T-helper 1 cell treated with Interleukin-12 subunit alpha and Interleukin-12 subunit beta and Interleukin-4 antibody, amounts not matched to agents 30 μg/mL and 1 μg/mL, for 36 hours (primary cell): ENCODE data around the gene C1orf159.

Experiments
- H3K27ac Mint-ChIP-seq: one replicate; pipeline ENCODE4 v1.8.0; 2021; ENCODE audit warnings: mild to moderate bottlenecking, mixed read lengths
- H3K27me3 Mint-ChIP-seq: one replicate; pipeline ENCODE4 v1.8.0; 2021; ENCODE audit warnings: low read depth, mixed read lengths
- H3K36me3 Mint-ChIP-seq: one replicate; pipeline ENCODE4 v1.8.0; 2021; ENCODE audit warnings: low read depth, mixed read lengths
- H3K4me1 Mint-ChIP-seq: one replicate; pipeline ENCODE4 v1.8.0; 2021; ENCODE audit warnings: low read depth, mixed read lengths
- H3K4me3 Mint-ChIP-seq: one replicate; pipeline ENCODE4 v1.8.0; 2021; ENCODE audit warnings: mild to moderate bottlenecking, moderate library complexity, mixed read lengths
- H3K9me3 Mint-ChIP-seq: one replicate; pipeline ENCODE4 v1.8.0; 2021; ENCODE audit warnings: mixed read lengths

Gene C1orf159

GRCh38 chr1:1052003-1052840 is 63.7 kb downstream of the C1orf159 start:
- H3K4me3 Mint-ChIP-seq, result no peak overlapping the region
- H3K4me1 Mint-ChIP-seq, result no peaks in the 10 kb centered on the region
- no peaks in the 10 kb centered on the region for H3K36me3 Mint-ChIP-seq
- no peaks in the 10 kb centered on the region for H3K9me3 Mint-ChIP-seq
- H3K27me3 Mint-ChIP-seq, result peaks cover 4% of the 10 kb centered on the region
- H3K27ac Mint-ChIP-seq, result no peak overlapping the region

- Mint-ChIP-seq H3K27ac (no peak overlapping the region), H3K9me3 (no peaks in the 10 kb centered on the region), H3K27me3 (no peaks in the 10 kb centered on the region), H3K4me1 (no peaks in the 10 kb centered on the region), H3K36me3 (no peaks in the 10 kb centered on the region), H3K4me3 (no peak overlapping the region)
These were observed 64.6 kb downstream of the C1orf159 start for GRCh38 chr1:1051127-1051810.

GRCh38 chr1:1050577-1051052 is 65.3 kb downstream of the C1orf159 start:
- Mint-ChIP-seq H3K4me3 (no peak overlapping the region), H3K9me3 (no peaks in the 10 kb centered on the region), H3K4me1 (no peaks in the 10 kb centered on the region), H3K36me3 (no peaks in the 10 kb centered on the region), H3K27me3 (no peaks in the 10 kb centered on the region), H3K27ac (no peak overlapping the region)

GRCh38 chr1:1049318-1050165 is 66.3 kb downstream of the C1orf159 start:
- no peaks in the 10 kb centered on the region for H3K27me3 Mint-ChIP-seq

GRCh38 chr1:1048765-1049164 is 67.1 kb downstream of the C1orf159 start:
- Mint-ChIP-seq H3K4me1 (no peaks in the 10 kb centered on the region), H3K4me3 (no peak overlapping the region), H3K9me3 (no peaks in the 10 kb centered on the region), H3K36me3 (no peaks in the 10 kb centered on the region), H3K27me3 (no peaks in the 10 kb centered on the region), H3K27ac (no peak overlapping the region)

More at GRCh38 chr1:1049318-1050165, 66.3 kb downstream of the C1orf159 start:
- Mint-ChIP-seq H3K36me3 (no peaks in the 10 kb centered on the region), H3K4me3 (no peak overlapping the region), H3K4me1 (no peaks in the 10 kb centered on the region), H3K9me3 (no peaks in the 10 kb centered on the region), H3K27ac (no peak overlapping the region)

GRCh38 chr1:1047963-1048362 is 67.9 kb downstream of the C1orf159 start:
- H3K9me3 Mint-ChIP-seq, result no peaks in the 10 kb centered on the region
- no peak overlapping the region for H3K27ac Mint-ChIP-seq
- H3K27me3 Mint-ChIP-seq, result no peaks in the 10 kb centered on the region
- no peak overlapping the region for H3K4me3 Mint-ChIP-seq
- peaks cover 1% of the 10 kb centered on the region for H3K4me1 Mint-ChIP-seq
- no peaks in the 10 kb centered on the region for H3K36me3 Mint-ChIP-seq

GRCh38 chr1:1047407-1047806 is 68.5 kb downstream of the C1orf159 start:
- Mint-ChIP-seq H3K4me1 (peaks cover 2% of the 10 kb centered on the region), H3K4me3 (no peak overlapping the region)

GRCh38 chr1:1046767-1047166 is 69.1 kb downstream of the C1orf159 start:
- no peaks in the 10 kb centered on the region for H3K36me3 Mint-ChIP-seq
- H3K9me3 Mint-ChIP-seq, result no peaks in the 10 kb centered on the region
- H3K4me3 Mint-ChIP-seq, result no peak overlapping the region
- no peak overlapping the region for H3K27ac Mint-ChIP-seq
- H3K27me3 Mint-ChIP-seq, result no peaks in the 10 kb centered on the region
- peaks cover 2% of the 10 kb centered on the region for H3K4me1 Mint-ChIP-seq

More at GRCh38 chr1:1047407-1047806, 68.5 kb downstream of the C1orf159 start:
- H3K36me3 Mint-ChIP-seq, result no peaks in the 10 kb centered on the region
- H3K27me3 Mint-ChIP-seq, result no peaks in the 10 kb centered on the region
- H3K27ac Mint-ChIP-seq, result no peak overlapping the region
- no peaks in the 10 kb centered on the region for H3K9me3 Mint-ChIP-seq

GRCh38 chr1:1046243-1046642 is 69.6 kb downstream of the C1orf159 start:
- Mint-ChIP-seq H3K36me3 (no peaks in the 10 kb centered on the region), H3K4me1 (peaks cover 2% of the 10 kb centered on the region), H3K9me3 (no peaks in the 10 kb centered on the region), H3K4me3 (no peak overlapping the region), H3K27ac (no peak overlapping the region), H3K27me3 (no peaks in the 10 kb centered on the region)

GRCh38 chr1:1045129-1045528 is 70.8 kb downstream of the C1orf159 start:
- Mint-ChIP-seq H3K4me1 (peaks cover 2% of the 10 kb centered on the region), H3K36me3 (no peaks in the 10 kb centered on the region), H3K9me3 (no peaks in the 10 kb centered on the region), H3K27me3 (no peaks in the 10 kb centered on the region), H3K4me3 (no peak overlapping the region), H3K27ac (no peak overlapping the region)

GRCh38 chr1:1044455-1045078 is 71.3 kb downstream of the C1orf159 start:
- Mint-ChIP-seq H3K4me1 (peaks cover 4% of the 10 kb centered on the region), H3K4me3 (no peak overlapping the region), H3K27me3 (peaks cover 2% of the 10 kb centered on the region), H3K9me3 (no peaks in the 10 kb centered on the region), H3K36me3 (no peaks in the 10 kb centered on the region), H3K27ac (no peak overlapping the region)

GRCh38 chr1:1043921-1044320 is 72.0 kb downstream of the C1orf159 start:
- no peak overlapping the region for H3K4me3 Mint-ChIP-seq
- H3K9me3 Mint-ChIP-seq, result no peaks in the 10 kb centered on the region

GRCh38 chr1:1043411-1043810 is 72.5 kb downstream of the C1orf159 start:
- Mint-ChIP-seq H3K27me3 (peaks cover 14% of the 10 kb centered on the region), H3K27ac (no peak overlapping the region), H3K36me3 (no peaks in the 10 kb centered on the region), H3K9me3 (no peaks in the 10 kb centered on the region), H3K4me3 (no peak overlapping the region), H3K4me1 (peaks cover 14% of the 10 kb centered on the region)

More at GRCh38 chr1:1043921-1044320, 72.0 kb downstream of the C1orf159 start:
- H3K36me3 Mint-ChIP-seq, result no peaks in the 10 kb centered on the region
- H3K27me3 Mint-ChIP-seq, result peaks cover 9% of the 10 kb centered on the region
- H3K4me1 Mint-ChIP-seq, result peaks cover 10% of the 10 kb centered on the region
- no peak overlapping the region for H3K27ac Mint-ChIP-seq

- H3K27me3 Mint-ChIP-seq, result peaks cover 15% of the 10 kb centered on the region
- no peaks in the 10 kb centered on the region for H3K36me3 Mint-ChIP-seq
- no peaks in the 10 kb centered on the region for H3K9me3 Mint-ChIP-seq
- no peak overlapping the region for H3K4me3 Mint-ChIP-seq
- no peak overlapping the region for H3K27ac Mint-ChIP-seq
- H3K4me1 Mint-ChIP-seq, result peaks cover 16% of the 10 kb centered on the region
These were observed 73.1 kb downstream of the C1orf159 start for GRCh38 chr1:1042835-1043234.
